PFSK-1 (cell line): ENCODE data around the gene LRRC4C.

Experiments used
- FOXP2 ChIP-seq: optimal IDR thresholded peaks from 2 replicates; pipeline ENCODE3; 2011; ENCODE audit warnings: borderline replicate concordance, control low read depth, inconsistent platforms; ENCODE audit not compliant: insufficient read depth; ENCODE audit errors: extremely low read length, extremely low read depth
- POLR2AphosphoS5 ChIP-seq: IDR thresholded peaks from 2 replicates; pipeline ENCODE4 v1.6.1; 2012; ENCODE audit warnings: low read depth, mild to moderate bottlenecking, control low read depth, low read length, moderate library complexity
- REST ChIP-seq, 2 experiments: IDR thresholded peaks; 2 replicates each; pipeline versions ENCODE4 v1.6.1 to v1.8.0; 2011 to 2012; ENCODE audit warnings: low read depth in 2 of 2, low read length in 2 of 2, control low read depth in 1 of 2, inconsistent platforms in 1 of 2, mild to moderate bottlenecking in 1 of 2, moderate library complexity in 1 of 2; ENCODE audit not compliant: insufficient read depth in 1 of 2
- SIN3A ChIP-seq: IDR thresholded peaks from 2 replicates; pipeline ENCODE4 v1.6.1; 2012; ENCODE audit warnings: mild to moderate bottlenecking, low read length, moderate library complexity, borderline replicate concordance; ENCODE audit not compliant: insufficient read depth
- TAF1 ChIP-seq: IDR thresholded peaks from 2 replicates; pipeline ENCODE4 v1.6.1; 2012; ENCODE audit warnings: low read length, control low read depth, borderline replicate concordance; ENCODE audit not compliant: insufficient read depth

LRRC4C gene

DNA sequence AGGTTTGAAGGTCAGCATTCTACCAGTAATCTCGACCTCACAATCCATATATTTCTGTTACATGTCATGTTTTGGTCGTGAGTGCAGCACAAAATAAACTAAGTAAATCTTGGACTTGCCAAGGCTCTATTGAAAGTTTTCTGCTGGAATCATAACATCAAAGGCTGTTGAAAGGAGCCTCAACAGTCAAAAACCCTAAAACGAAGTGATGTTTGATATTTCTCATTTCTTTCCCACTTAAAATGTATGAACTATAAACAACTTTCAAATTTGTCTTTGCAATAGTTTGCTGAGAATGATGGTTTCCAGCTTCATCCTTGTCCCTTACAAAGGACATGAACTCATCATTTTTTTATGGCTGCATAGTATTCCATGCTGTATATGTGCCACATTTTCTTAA, 1118.5 kb downstream of the LRRC4C start:
- TF ChIP-seq TAF1, result no peak
- no peak for TF ChIP-seq POLR2AphosphoS5
- TF ChIP-seq FOXP2, result no peak
- no peak for TF ChIP-seq REST (IDR thresholded peaks at IDR 0.05; ENCODE audit: insufficient read depth in 1 of 2, low read depth in 2 of 2, low read length in 2 of 2)
- TF ChIP-seq SIN3A, result no peak

DNA sequence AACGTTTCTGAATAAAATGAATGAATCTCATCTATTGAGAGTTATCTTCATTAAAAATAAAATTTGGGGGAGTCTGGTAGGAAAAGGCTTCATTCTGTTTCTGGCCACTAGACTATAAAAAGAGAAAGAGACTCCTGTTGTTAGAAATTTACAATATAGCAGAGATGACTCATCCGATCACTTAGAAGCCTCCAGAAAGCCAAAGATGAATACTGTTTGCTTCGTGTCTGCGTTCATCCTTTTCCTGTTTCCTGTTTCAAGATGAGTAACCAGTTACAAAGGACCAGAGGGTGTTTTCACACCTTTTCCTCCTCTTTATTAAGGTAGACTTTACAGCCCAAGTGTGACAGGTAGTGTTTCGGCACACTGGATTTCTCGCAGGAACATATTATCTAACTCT, 1120.7 kb downstream of the LRRC4C start:
- peak; percentile 34; the same call in 1 of the 2 replicates for TF ChIP-seq TAF1
- no peak for TF ChIP-seq FOXP2

GRCh38 chr11:40338062-40338461, 1121.4 kb downstream of the LRRC4C start:
- no peak for TF ChIP-seq FOXP2
- no peak for TF ChIP-seq REST (IDR thresholded peaks at IDR 0.05; ENCODE audit: insufficient read depth in 1 of 2, low read depth in 2 of 2, low read length in 2 of 2)
- no peak for TF ChIP-seq SIN3A
- TF ChIP-seq POLR2AphosphoS5, result no peak
- TF ChIP-seq TAF1, result no peak

- no peak for TF ChIP-seq FOXP2
- TF ChIP-seq TAF1, result no peak
- peak; percentile 17; the same call in 1 of the 2 replicates for TF ChIP-seq POLR2AphosphoS5
- no peak for TF ChIP-seq REST (IDR thresholded peaks at IDR 0.05; ENCODE audit: insufficient read depth in 1 of 2, low read depth in 2 of 2, low read length in 2 of 2)
- no peak for TF ChIP-seq SIN3A
These were observed 1122.3 kb downstream of the LRRC4C start for GRCh38 chr11:40337118-40337517.

DNA sequence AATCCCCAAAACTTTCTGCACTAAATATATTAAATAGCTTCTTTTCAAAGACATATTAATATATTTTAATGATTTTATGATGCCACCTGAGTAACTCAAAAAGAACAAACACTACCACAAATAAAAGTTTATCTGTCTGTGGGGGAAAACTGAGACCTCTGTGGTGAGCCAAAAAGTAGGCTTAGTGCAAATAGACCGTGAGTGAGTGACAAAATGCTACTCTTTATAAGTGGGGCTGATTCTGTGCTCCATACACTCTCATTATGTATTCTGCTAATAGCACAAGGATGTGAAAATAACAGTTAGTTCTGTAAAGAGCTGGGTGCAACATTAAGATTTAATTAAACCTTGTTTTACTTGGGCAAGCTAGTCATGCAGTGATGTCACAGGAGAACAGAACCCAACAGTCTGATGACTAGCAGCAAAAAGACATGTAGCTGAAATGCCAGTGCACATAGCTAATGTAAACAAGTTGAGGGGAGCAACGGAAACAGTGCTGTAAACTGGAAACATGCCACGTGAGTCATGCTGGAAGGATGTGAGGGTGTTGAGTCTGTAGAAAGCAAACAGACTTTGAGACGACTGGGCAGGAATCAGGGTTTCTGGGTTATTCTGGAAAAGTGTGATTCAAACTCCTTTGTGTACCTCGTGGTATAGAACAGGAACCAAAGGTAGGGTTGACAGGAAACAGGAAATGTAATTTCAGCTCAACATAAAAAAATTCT, 1130.4 kb downstream of the LRRC4C start:
- TF ChIP-seq REST (IDR thresholded peaks at IDR 0.05; ENCODE audit: insufficient read depth in 1 of 2, low read depth in 2 of 2, low read length in 2 of 2), result peak in 1 of 2 experiments; percentile 84; a peak in 2 of 4 replicates
- peak; percentile 88; the same call in 1 of the 2 replicates for TF ChIP-seq SIN3A
- TF ChIP-seq TAF1, result peak; percentile 83; the same call in 1 of the 2 replicates
- TF ChIP-seq POLR2AphosphoS5, result peak; percentile 82
- TF ChIP-seq FOXP2, result peak; percentile 100
